ENCODE results near the gene ETFRF1.

The ETFRF1 gene, protein sequence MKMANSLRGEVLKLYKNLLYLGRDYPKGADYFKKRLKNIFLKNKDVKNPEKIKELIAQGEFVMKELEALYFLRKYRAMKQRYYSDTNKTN

GRCh38 chr12:25195056-25195971 lies at the start of gene ETFRF1, which contains the start of gene DNAI7:
ETFRF1 (plus strand) TSS chr12:25195237; CDS start chr12:25203957, 8,720 bp downstream.
DNAI7 (minus strand) TSS chr12:25195160; CDS start chr12:25195078, 82 bp downstream.
- DNase-seq, result peak; percentile 98

DNA sequence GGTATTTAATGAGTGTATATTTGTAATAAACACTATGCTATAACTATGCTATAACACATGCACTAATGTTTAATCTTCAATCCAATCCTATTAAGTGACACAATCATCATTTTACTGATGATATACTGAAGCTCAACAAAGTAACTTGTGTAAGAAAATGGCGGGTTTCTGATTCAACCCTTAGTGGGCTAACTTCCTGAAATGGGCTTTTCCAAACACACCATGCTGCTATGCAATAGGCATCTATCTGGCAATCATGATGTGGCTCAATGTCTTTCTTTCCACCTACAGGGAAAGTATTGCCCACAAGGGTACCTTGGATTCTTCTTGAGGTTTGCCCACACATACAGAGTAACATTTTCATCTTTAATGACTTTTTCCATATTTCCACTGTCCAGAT lies 48.4 kb upstream of the ETFRF1 start:
- DNase-seq, result no peak

- no peak for DNase-seq
Measured at GRCh38 chr12:25151476-25151875, 43.6 kb upstream of the ETFRF1 start.

GRCh38 chr12:25152055-25152454 lies 43.0 kb upstream of the ETFRF1 start:
- DNase-seq, result no peak

GRCh38 chr12:25155022-25155576 lies 39.9 kb upstream of the ETFRF1 start:
- no peak for DNase-seq

- DNase-seq, result no peak
Measured at GRCh38 chr12:25156061-25156460, 39.0 kb upstream of the ETFRF1 start.

- DNase-seq, result no peak
Measured at GRCh38 chr12:25162866-25163265, 32.2 kb upstream of the ETFRF1 start.

- no peak for DNase-seq
Measured at GRCh38 chr12:25182765-25183164, 12.3 kb upstream of the ETFRF1 start.

GRCh38 chr12:25184132-25184531 lies 10.9 kb upstream of the ETFRF1 start:
- no peak for DNase-seq

DNA sequence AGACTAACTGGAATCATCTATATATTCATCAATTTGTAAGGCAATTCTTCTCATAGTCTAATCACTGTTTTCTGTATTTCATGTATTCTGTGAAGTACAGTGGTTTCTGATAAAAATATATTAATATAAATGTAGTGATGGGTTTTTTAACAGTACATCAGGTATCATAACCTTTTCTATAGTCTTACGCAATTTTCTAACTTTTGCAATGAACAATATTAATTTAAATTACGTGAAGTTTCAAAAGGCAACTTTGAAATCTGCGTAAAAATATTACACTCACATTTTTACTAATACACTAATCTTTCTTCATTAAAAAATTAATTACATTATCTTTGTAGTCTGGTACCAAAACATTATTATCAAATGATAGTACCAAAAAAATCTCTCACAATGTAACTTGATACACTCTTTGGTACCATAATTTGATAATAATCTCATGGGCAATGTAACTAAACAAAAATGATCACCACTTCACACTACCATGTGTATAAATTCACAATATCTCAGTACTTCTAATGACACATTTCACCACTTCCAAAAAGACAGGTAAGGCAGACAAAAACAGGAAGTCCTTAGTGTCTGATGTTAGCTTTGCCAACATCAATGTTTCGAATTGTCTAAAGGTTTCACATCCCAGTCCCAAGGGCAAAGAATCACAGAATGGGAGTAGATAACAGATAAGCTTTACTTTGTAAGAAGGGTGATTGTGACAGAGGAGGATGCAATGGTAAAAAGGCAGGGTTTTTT lies 8.8 kb upstream of the ETFRF1 start:
- no peak for DNase-seq

DNA sequence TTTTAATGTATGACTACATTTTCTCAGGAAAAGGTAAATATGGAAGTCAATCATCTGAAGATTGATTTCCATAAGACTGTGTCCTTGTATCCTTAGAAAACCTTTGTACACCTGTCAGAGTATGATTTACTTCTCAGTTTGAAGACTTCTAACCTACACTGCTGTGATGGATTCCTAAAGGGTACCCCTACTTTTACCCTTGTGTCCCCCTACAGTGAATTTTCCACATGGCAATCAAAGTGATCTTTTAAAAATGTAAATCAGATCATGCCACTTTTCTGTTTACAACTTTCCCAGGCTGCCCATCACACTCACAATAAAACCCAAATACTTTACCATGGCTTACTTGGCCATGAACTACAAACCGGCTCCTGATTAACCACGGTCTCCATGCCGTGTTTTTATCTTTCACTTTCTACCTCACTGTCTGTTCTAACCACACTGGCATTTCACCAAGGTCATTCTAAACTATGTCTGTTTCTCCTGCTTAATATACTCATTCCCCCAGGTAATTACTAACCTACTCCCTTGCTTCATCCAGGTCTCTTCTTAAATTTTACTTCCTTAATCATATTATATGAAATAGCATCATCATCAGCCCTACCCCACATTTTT lies 8.1 kb upstream of the ETFRF1 start:
- DNase-seq, result no peak

GRCh38 chr12:25187781-25188180 lies 7.3 kb upstream of the ETFRF1 start:
- DNase-seq, result no peak

GRCh38 chr12:25189656-25190055 lies 5.4 kb upstream of the ETFRF1 start:
- DNase-seq, result no peak

DNA sequence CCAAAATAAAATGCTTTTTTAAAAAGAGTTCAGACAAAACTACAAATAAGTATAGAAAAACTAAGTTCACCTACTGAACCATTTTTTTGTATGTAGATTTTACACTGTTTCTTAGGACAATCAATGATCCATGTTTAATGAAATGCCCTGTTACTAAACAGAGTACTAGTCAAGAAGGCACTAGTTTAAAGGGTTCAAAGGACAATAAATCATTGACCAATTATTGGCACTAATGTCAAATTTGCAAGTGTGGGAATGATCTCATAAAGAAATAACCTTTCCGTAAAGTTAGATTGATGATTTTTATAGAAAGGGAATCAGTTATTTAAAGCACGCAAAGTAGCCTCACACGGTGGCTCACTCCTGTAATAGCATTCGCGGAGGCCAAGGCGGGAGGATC lies 4.2 kb upstream of the ETFRF1 start:
- no peak for DNase-seq

DNA sequence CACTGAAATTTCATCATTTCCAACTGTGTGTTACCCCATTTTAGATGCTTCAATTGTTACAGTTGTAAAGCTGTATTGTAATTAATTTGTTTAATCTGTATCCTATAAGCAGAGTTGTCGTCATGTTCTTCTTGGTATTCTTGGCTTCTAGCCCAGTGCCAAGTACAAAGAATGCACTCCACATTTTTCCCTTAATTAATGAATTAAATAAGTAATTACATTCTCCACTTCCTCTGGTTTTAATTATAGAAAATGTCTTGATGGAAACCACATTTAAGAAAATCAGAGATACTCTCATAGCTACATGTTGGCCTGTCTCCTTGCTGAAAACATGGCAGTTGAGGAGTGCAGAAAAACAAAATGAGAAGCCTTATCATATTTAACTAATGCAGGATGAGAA lies 823 bp upstream of the ETFRF1 start:
- DNase-seq, result no peak

DNA sequence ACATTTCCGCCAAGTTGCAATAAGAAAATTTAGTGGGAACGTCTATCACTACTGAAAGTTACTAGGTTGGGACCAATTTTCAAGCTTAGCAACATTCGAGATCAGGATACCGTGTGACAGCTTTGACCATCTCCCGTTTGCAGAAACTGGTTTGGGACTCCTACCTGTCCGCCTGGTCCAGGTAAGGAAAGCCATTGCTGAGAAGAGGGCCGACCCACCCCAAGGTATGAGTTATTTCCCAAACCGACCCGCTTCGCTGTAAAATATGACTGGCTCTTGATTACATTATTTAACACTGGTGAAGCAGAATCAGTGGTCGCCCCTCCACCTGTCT lies 348 bp upstream of the ETFRF1 start:
- DNase-seq, result no peak

DNA sequence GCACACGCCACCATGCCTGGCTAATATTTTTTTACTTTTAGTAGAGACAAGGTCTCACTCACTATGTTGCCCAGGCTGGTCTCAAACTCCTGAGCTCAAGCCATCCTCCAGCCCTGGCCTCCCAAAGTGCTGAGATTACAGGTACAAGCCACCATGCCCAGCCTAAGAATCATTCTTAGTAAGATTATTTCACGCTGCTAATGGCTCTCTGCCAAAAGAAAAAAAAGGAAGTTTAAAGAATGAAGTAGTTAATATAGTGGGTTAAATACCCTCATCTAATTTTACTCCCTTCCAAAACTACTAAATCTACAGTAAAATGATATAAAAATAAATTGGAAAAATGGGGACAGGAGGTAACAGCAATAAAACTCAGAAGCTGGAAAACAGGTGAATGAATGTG lies 2.6 kb downstream of the ETFRF1 start:
- DNase-seq, result no peak

- DNase-seq, result no peak
Measured at GRCh38 chr12:25200703-25201102, 5.7 kb downstream of the ETFRF1 start.

- no peak for DNase-seq
Measured at GRCh38 chr12:25202137-25202536, 7.1 kb downstream of the ETFRF1 start.

- DNase-seq, result no peak
Measured at GRCh38 chr12:25207411-25207810, 12.4 kb downstream of the ETFRF1 start.

DNA sequence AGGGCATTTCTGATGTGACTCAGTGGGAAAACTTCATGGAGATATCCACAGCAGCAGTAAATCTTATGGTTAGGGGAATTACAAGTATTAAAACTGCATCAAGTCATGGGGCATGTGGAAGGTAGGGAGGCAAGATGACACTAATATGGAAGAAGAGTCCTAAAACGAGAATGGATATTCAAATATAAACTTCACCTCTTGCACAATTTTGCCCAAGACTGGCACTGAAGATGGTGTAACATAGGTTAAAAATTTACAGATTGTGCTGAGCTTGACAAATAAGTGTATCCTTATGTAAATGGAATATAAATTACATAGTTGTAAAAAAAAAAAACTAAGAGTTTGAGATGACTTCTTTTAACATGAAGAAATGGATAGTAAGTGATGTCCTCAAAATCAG lies 12.8 kb downstream of the ETFRF1 start:
- no peak for DNase-seq

DNA sequence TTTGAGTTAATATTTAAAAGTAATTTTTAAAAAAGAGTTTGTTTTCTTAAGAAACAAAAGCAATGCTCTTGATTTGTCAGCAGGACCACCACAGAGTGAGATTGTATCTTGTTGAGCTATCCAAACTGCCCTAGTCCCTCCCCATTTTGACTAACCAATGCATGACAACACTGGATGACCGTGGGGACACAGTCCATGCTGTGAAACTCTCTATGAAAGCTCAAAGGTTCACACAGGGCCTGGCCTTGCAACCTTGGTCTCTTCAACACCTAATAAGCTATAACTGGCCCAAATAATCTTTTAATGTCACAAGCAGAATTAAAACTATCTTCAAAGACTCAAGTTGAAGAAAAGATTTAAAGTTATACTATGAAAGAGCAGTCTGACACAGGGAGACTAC lies 13.5 kb downstream of the ETFRF1 start:
- DNase-seq, result no peak

DNA sequence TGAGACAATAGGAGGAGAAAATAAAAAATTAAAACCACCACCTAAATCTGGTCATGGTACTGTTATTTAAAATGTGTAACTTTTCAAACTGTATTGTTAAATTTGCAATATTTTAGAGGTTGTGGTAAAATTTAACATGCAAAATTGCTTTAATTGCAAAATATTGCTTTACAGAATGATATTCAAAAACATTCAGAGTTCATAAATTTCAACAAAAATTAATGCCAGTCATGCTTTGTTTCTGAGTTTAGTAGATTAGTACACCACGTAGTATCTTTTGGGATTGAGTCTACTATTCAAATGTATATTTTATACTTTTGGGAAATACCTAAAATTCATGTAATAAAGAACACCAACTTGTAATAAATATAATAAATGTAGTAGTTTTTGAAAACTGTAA lies 18.3 kb downstream of the ETFRF1 start:
- no peak for DNase-seq

Data from NCI-H2171 (cell line).